K562 (cell line): ENCODE data around the gene FZD1. TPM values are rescaled to one million over a fixed set of nuclear protein-coding genes. Genes with fewer than 3 reads are reported as not detected.

Source experiments
- ATF7 ChIP-seq: fragments of 450-650 bp; IDR thresholded peaks from 2 replicates; pipeline ENCODE4 v1.7.1; 2014; ENCODE audit warnings: mild to moderate bottlenecking, moderate library complexity
- BRD4 ChIP-seq: fragments of 200-600 bp; sonication (generic); IDR thresholded peaks from 2 replicates; pipeline ENCODE4 v1.6.1; 2017; ENCODE audit warnings: inconsistent platforms
- CHD2 ChIP-seq: IDR thresholded peaks from 2 replicates; pipeline ENCODE4 v1.6.1; 2011; ENCODE audit warnings: low read depth, low read length
- FOXJ2 ChIP-seq: fragments of 200-800 bp; sonication (Bioruptor generic); IDR thresholded peaks from 2 replicates; pipeline ENCODE4 v1.6.1; 2016; ENCODE audit warnings: missing genetic modification characterization, missing compliant biosample characterization
- FOXK2 ChIP-seq, 2 experiments: fragments of 450-650 bp; IDR thresholded peaks in 1 of 2; conservative IDR thresholded peaks in 1 of 2; 2 replicates each; pipeline ENCODE4 v1.6.1; 2016; ENCODE audit warnings: low read depth in 2 of 2, mild to moderate bottlenecking in 1 of 2
- FOXM1 ChIP-seq, 2 experiments: fragments of 450-650 bp in 1 of 2; sonication (generic) in 1 of 2; formaldehyde crosslinking in 1 of 2; IDR thresholded peaks; 2 replicates each; pipeline versions ENCODE4 v1.6.1 to v1.9.0; 2017 to 2022; ENCODE audit warnings: low read depth in 2 of 2, mild to moderate bottlenecking in 2 of 2, missing genetic modification reagents in 1 of 2, moderate library complexity in 1 of 2
- GABPA ChIP-seq: fragments of 200-800 bp; sonication (Bioruptor generic); conservative IDR thresholded peaks from 2 replicates; pipeline ENCODE4 v1.6.1; 2016; ENCODE audit warnings: low read depth, missing genetic modification characterization, missing compliant biosample characterization
- GTF2E2 ChIP-seq: fragments of 200-800 bp; sonication (Bioruptor generic); IDR thresholded peaks from 2 replicates; pipeline ENCODE4 v1.6.1; 2016; ENCODE audit warnings: missing genetic modification characterization, missing compliant biosample characterization
- HNRNPLL ChIP-seq: fragments of 200-400 bp; formaldehyde crosslinking; IDR thresholded peaks from 2 replicates; pipeline ENCODE4 v1.6.1; 2017; ENCODE audit warnings: low read length, low read depth, mild to moderate bottlenecking; ENCODE audit not compliant: poor library complexity, severe bottlenecking
- NFIX ChIP-seq: fragments of 250-450 bp; sonication (Bioruptor Pico); IDR thresholded peaks from 2 replicates; pipeline ENCODE4 v1.4.0; 2020; ENCODE audit warnings: low read depth, mild to moderate bottlenecking, moderate library complexity
- POLR3G ChIP-seq: IDR thresholded peaks from 2 replicates; pipeline ENCODE4 v1.6.1; 2011; ENCODE audit not compliant: insufficient read length, insufficient replicate concordance; ENCODE audit errors: extremely low read depth
- RBM39 ChIP-seq: fragments of 200-400 bp; formaldehyde crosslinking; optimal IDR thresholded peaks from 2 replicates; pipeline ENCODE3; 2018; ENCODE audit warnings: low read depth, low read length
- SMARCE1 ChIP-seq: fragments of 450-650 bp; IDR thresholded peaks from 2 replicates; pipeline ENCODE4 v1.7.1; 2016; ENCODE audit warnings: mild to moderate bottlenecking
- YBX1 ChIP-seq: fragments of 450-650 bp; IDR thresholded peaks from 2 replicates; pipeline ENCODE4 v1.7.1; 2016; ENCODE audit warnings: mild to moderate bottlenecking
- ZBTB49 ChIP-seq: sonication (generic); formaldehyde crosslinking; IDR thresholded peaks from 2 replicates; pipeline ENCODE4 v1.8.0; 2022; ENCODE audit warnings: missing genetic modification reagents, mild to moderate bottlenecking, borderline replicate concordance
- ZNF79 ChIP-seq: fragments of 250-450 bp; sonication (Bioruptor Pico); IDR thresholded peaks from 2 replicates; pipeline ENCODE4 v1.4.0; 2020; ENCODE audit warnings: low read depth, mild to moderate bottlenecking, moderate library complexity
- polyA plus RNA-seq, 8 experiments: library from polyadenylated mRNA; depleted of rRNA in 4 of 8; stranded (reverse) in 5 of 8; unstranded in 3 of 8; fragments of >200 nt; fragmentation: Nextera tagmentation in 2 of 8; fragmentation: Illumina TruSeq in 1 of 8; extraction: Ambion mirVana in 2 of 8; extraction: Trizol in 1 of 8; gene quantifications; 2 replicates each; pipeline versions ENCODE4 v1.2.1 to v1.2.3, GENCODE V29; 2011 to 2014; ENCODE audit warnings: inconsistent platforms in 1 of 8, missing spikeins in 1 of 8
- total RNA-seq, 7 experiments: library from RNA; depleted of rRNA in 6 of 7; stranded (reverse); fragments of >200 nt in 6 of 7; fragmentation: Illumina TruSeq in 2 of 7; extraction: Trizol in 2 of 7; gene quantifications; 2 replicates each; pipeline versions ENCODE4 v1.2.1 to v1.2.3, GENCODE V29; 2011 to 2021; ENCODE audit warnings: low replicate concordance in 1 of 7

FZD1 gene
- total and polyA plus RNA-seq, 9 of the 15 experiments (the other 6 are each of a cell fraction or from before 2014, with no cell fraction given): 0.25 to 5.1 (median 1.8) TPM

GRCh38 chr7:91264046-91264923 is at the start of gene FZD1 (continued):
- TF ChIP-seq ZNF79 (CRISPR knock-in tag) (no peak), GTF2E2 (tag) (peak; percentile 78; the same call in 1 of the 2 replicates), POLR3G (no peak), FOXM1 (IDR thresholded peaks at IDR 0.05; ENCODE audit: low read depth) (peak; percentile 92), FOXM1 (CRISPR knock-in tag; IDR thresholded peaks at IDR 0.05; ENCODE audit: low read depth) (peak; percentile 77; the same call in 1 of the 2 replicates), ATF7 (peak; percentile 93), HNRNPLL (peak; percentile 99), NFIX (CRISPR knock-in tag) (no peak), CHD2 (no peak), ZBTB49 (no peak), SMARCE1 (0 out of 2 replicates have a peak, but pooled peaks have one; percentile 53), FOXK2 (conservative IDR thresholded peaks at IDR 0.05 in 1 of 2, IDR thresholded peaks at IDR 0.05 in 1 of 2; ENCODE audit: low read depth in 2 of 2) (peak in 1 of 2 experiments; percentile 39; a peak in 1 of 4 replicates), FOXJ2 (tag) (peak; percentile 68; the same call in 1 of the 2 replicates), GABPA (tag) (peak; percentile 68), RBM39 (peak; percentile 70), BRD4 (no peak; the same call in 1 of the 2 replicates), YBX1 (no peak)
